ENCODE measurements around the gene CYP3A4. TPM values are rescaled to one million over a fixed set of nuclear protein-coding genes. Genes with fewer than 3 reads are reported as not detected.

The CYP3A4 gene
- total and polyA plus RNA-seq, 2 of the 13 experiments (the other 11 are each of a cell fraction or from before 2014, with no cell fraction given), result 0.11 to 0.24 TPM

- peak in 1 of 2 experiments; percentile 76 for TF ChIP-seq EP300 (IDR thresholded peaks at IDR 0.05; ENCODE audit: low read depth in 2 of 2, low read length in 2 of 2)
- peak; percentile 34; the same call in 1 of the 2 replicates for TF ChIP-seq EP300 (CRISPR knock-in tag; IDR thresholded peaks at IDR 0.05; ENCODE audit: borderline replicate concordance)
- TF ChIP-seq, protein P1, sequence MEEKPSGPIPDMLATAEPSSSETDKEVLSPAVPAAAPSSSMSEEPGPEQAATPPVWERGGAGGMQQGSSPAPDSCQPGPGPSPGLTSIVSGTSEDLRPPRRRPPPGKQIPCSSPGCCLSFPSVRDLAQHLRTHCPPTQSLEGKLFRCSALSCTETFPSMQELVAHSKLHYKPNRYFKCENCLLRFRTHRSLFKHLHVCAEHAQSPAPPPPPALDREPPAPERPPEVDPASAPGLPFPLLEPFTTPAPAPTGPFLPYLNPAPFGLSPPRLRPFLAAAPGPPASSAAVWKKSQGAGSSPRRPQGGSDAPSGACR (CRISPR knock-in tag; IDR thresholded peaks at IDR 0.05), result no peak
- TF ChIP-seq FLYWCH1 (CRISPR knock-in tag; IDR thresholded peaks at IDR 0.05), result no peak
- TF ChIP-seq ZNF770 (CRISPR knock-in tag; IDR thresholded peaks at IDR 0.05), result no peak
- TF ChIP-seq HMG20B (CRISPR knock-in tag; conservative IDR thresholded peaks at IDR 0.05), result peak; percentile 59; the same call in 1 of the 2 replicates
- TF ChIP-seq PHF21A (CRISPR knock-in tag; IDR thresholded peaks at IDR 0.05), result peak; percentile 65; the same call in 1 of the 2 replicates
- peak; percentile 28; the same call in 1 of the 2 replicates for TF ChIP-seq DMAP1 (CRISPR knock-in tag; IDR thresholded peaks at IDR 0.05)
- peak; percentile 53 for TF ChIP-seq ISL2 (CRISPR knock-in tag; IDR thresholded peaks at IDR 0.05)
- TF ChIP-seq FOXK1 (CRISPR knock-in tag; IDR thresholded peaks at IDR 0.05; ENCODE audit: borderline replicate concordance, low read depth), result peak; percentile 47; the same call in 1 of the 2 replicates
- no peak for TF ChIP-seq ESRRA (CRISPR knock-in tag; IDR thresholded peaks at IDR 0.05; ENCODE audit: low read depth)
- TF ChIP-seq CHD4 (IDR thresholded peaks at IDR 0.05; ENCODE audit: borderline replicate concordance, low read length), result peak; percentile 33; the same call in 1 of the 2 replicates
- TF ChIP-seq ZNF580 (CRISPR knock-in tag; IDR thresholded peaks at IDR 0.05; ENCODE audit: borderline replicate concordance, low read depth), result peak; percentile 11; the same call in 1 of the 2 replicates
- TF ChIP-seq ZSCAN12 (CRISPR knock-in tag; IDR thresholded peaks at IDR 0.05), result no peak
- TF ChIP-seq SUZ12 (IDR thresholded peaks at IDR 0.05; ENCODE audit: low read depth, low read length), result no peak
- peak; percentile 70 for TF ChIP-seq TEAD3 (CRISPR knock-in tag; optimal IDR thresholded peaks at IDR 0.05; ENCODE audit: borderline replicate concordance)
- peak; percentile 51; the same call in 1 of the 2 replicates for TF ChIP-seq MYPOP (CRISPR knock-in tag; IDR thresholded peaks at IDR 0.05)
- TF ChIP-seq, protein P2, sequence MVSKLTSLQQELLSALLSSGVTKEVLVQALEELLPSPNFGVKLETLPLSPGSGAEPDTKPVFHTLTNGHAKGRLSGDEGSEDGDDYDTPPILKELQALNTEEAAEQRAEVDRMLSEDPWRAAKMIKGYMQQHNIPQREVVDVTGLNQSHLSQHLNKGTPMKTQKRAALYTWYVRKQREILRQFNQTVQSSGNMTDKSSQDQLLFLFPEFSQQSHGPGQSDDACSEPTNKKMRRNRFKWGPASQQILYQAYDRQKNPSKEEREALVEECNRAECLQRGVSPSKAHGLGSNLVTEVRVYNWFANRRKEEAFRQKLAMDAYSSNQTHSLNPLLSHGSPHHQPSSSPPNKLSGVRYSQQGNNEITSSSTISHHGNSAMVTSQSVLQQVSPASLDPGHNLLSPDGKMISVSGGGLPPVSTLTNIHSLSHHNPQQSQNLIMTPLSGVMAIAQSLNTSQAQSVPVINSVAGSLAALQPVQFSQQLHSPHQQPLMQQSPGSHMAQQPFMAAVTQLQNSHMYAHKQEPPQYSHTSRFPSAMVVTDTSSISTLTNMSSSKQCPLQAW (CRISPR knock-in tag; IDR thresholded peaks at IDR 0.05), result 0 out of 2 replicates have a peak, but pooled peaks have one; percentile 55
- peak; percentile 82 for TF ChIP-seq ZNF331 (CRISPR knock-in tag; IDR thresholded peaks at IDR 0.05)
- no peak for TF ChIP-seq ARNT2 (CRISPR knock-in tag; IDR thresholded peaks at IDR 0.05; ENCODE audit: low read depth)
- peak; percentile 62; the same call in 1 of the 2 replicates for TF ChIP-seq ETV5 (CRISPR knock-in tag; IDR thresholded peaks at IDR 0.05; ENCODE audit: borderline replicate concordance)
- no peak for TF ChIP-seq FUBP1 (CRISPR knock-in tag; IDR thresholded peaks at IDR 0.05; ENCODE audit: borderline replicate concordance)
Observed at GRCh38 chr7:99729486-99730237, 54.3 kb downstream of the CYP3A4 start (continued).

Data from HepG2 (cell line).